GM19463 (cell line): ENCODE results near the gene TBC1D5.
"Not testable (repeated sequence)": the region's sequence is repeated elsewhere in the genome, so short reads cannot be mapped to it uniquely, and the experiment has no call there.

Experiments
- ATAC-seq: cut with Tn5 transposase; IDR thresholded peaks from one replicate; pipeline ENCODE4 v1.9.1; 2021; ENCODE audit warnings: mild to moderate bottlenecking, moderate library complexity; ENCODE audit not compliant: unreplicated experiment

Gene TBC1D5

DNA sequence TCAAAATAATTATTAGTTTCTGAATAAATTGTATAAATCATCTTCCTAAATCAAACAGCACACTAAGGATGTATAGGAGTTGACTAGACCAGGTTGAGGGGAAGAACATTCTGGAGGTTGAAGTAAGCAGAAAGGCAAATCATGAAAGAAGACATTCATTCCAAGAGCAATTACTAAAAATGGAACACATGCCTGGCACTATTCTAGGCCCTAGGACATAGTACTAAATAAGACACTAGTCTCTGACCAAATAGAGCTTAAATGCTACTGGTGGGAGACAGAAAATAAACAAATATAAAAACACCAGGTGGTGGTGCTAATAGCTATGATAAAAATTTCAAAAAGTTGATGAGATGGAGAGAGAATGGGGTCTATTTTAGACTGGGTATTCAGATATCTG is 190.1 kb downstream of the TBC1D5 start:
- no peak for ATAC-seq

DNA sequence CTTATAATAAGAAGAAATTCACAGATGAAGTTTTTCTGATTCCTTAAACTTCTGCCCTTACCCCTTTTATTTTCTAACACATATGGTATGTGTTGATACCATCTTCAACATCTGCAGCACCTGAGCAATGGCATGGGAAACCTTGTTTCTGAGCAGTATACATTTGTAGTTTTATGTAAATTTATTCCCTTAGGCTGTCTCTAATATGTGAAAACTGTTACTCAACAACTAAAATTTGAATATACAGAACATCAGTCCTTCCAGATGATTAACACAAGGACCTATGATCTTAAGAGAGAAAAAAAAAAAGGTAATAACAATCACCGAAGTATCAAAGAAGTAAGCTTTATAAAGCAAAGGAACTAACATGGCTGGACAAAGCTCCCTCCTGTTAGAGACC is 190.5 kb downstream of the TBC1D5 start:
- no peak for ATAC-seq

DNA sequence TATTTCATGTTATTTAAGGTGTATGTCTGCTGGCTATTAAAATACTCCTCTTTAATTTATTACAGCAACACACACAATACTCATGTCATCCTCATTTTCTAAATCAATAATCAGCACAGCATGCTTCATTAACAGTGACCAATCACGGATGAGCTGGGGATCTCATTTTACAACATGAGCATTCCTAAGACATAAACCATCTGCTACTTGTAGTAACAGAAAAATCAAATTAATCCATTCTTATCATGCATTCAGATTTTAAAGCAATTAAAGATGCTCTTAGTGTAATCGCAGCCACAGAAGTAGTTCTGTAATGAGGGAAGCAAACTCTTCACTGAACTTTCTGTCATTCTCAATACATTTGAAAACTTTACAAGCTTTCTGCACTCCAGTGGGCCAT is 191.1 kb downstream of the TBC1D5 start:
- ATAC-seq, result no peak

DNA sequence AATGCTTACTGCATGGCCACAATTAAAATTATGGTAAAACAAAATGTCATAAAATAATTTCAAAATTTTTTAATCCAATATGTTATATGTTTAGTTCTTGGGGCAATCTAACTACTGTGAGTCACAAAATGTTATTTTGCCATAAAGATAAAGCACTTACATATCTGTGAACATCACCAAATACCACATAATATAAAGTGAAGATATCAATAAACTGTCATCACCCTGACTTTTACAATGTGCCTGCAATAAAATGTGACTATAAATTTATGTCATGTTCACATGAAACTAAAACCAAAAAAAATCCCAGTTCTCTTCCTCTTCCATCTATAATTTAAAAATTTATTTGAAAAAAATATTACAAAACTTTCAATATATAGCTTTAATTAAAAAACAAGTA is 191.8 kb downstream of the TBC1D5 start:
- ATAC-seq, result no peak

DNA sequence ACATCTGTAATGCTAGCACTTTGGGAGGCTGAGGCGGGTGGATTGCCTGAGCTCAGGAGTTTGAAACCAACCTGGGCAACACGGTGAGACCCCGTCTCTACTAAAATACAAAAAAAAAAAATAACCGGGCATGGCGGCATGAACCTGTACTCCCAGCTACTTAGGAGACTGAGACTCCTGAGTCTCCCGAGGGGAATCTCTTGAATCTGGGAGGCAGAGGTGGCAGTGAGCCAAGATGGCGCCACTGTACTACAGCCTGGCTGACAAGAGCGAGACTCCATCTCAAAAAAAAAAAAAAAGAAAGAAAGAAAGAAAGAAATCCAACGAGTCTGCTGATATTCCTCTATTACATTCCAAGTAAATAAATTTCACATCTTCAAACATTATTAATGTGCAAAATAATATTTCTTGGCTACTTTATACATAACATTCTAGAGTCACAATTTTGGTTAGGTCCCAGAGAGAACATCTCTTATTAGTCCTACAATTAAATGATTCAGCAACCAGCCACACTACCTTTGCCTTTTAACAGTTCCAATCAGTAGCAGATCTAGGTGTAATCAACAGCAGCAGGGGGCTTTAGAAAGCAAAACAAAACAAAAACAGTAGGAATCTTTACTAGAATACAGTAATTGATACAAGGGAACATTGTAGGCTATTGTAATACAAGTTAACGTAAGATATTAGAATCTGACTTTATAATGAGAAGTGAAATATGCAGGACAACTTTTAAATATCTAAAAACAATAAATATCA is 195.8 kb downstream of the TBC1D5 start:
- ATAC-seq, result no peak

DNA sequence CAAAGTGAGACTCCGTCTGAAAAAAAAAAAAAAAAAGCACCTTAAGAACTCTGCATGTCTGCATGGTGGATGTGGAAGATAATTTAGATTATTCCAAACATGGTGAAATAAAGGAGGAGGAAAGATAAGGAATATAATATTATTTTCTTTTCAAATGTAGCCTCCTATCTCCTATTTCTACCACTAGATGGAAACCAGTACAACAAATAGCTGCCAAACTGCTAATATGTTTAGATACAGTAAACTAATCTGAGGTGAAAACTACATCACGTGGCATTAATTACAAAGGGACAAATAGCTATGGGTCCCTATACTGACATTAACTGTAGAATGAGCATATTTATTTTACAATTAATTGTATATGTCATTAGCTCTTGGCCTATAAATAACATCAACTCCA is 197.8 kb downstream of the TBC1D5 start:
- ATAC-seq, result no peak

DNA sequence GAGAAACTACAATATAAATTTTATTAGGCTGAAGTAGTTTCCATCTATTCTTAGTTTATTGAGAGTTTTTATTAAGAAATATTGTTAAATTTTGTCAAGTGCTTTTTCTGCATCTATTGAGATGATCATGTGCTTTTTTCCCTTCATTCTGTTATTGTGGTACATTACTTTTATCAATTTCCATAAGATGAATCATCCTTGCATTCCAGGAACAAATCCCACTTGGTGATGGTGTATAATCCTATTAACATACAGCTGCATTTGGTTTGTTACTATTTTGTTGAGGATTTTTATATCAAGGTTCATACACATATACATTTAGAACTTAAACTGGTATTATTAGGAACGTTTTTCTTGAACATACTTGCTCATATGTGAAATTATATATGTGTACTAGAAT is 199.8 kb downstream of the TBC1D5 start:
- ATAC-seq, result no peak

DNA sequence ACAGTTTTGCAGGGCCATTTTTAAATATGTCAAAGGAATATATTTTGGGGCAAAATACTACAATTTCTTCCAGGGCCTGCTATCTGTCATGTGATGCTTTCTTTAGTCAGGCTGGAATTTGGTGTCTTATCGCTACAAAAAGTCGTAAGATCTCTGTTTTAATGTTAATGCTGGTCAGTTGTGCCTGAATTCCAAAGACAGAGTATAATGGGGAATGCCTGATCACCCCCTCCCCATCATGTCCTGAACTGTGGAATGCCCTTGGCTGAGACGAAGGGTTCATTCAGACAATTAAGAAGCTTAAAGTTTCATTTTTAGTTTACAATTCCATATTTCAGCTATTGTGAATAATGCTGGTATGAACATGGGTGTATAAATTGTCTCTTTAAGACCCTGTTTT is 203.0 kb downstream of the TBC1D5 start:
- ATAC-seq, result no peak

DNA sequence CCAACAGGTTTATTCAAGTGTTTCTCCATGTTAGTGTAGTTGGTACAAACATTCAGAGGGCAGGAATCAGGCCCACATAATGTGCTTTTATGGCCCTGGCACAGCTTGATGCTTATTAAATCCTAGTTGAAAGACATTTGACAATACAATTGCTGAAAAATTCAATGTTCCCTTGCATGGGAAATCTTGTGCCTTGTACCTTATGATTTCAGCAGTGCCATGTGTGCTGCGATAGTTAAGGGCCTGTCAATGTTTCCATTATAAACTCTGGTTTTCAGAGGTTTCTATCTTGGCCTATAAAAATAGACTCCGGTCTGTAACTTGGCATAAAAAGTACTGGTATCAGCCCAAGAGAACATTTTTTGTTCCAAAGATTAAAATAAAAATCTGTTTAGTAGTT is 207.2 kb downstream of the TBC1D5 start:
- no peak for ATAC-seq

DNA sequence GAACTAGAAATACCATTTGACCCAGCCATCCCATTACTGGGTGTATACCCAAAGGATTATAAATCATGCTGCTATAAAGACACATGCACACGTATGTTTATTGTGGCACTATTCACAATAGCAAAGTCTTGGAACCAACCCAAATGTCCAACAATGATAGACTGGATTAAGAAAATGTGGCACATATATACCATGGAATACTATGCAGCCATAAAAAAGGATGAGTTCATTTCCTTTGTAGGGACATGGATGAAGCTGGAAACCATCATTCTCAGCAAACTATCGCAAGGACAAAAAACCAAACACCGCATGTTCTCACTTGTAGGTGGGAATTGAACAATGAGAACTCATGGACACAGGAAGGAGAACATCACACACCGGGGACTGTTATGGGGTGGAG is 210.0 kb downstream of the TBC1D5 start:
- ATAC-seq, result not testable (repeated sequence)

DNA sequence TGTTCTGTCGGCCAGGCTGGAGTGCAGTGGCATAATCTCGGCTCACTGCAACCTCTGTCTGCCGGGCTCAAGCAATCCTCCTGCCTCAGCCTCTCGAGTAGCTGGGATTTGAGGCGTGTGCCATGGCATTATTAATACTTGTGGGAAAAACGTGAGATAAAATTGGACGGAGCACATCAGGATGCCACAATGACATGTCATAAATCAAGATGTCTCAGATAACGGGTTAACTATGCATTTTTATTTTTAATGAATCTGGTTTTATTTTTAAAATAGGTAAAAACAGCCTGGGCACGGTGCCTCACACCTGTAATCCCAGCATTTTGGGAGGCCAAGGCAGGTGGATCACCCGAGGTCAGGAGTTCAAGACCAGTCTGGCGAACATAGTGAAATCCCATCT is 212.8 kb downstream of the TBC1D5 start:
- ATAC-seq, result no peak

DNA sequence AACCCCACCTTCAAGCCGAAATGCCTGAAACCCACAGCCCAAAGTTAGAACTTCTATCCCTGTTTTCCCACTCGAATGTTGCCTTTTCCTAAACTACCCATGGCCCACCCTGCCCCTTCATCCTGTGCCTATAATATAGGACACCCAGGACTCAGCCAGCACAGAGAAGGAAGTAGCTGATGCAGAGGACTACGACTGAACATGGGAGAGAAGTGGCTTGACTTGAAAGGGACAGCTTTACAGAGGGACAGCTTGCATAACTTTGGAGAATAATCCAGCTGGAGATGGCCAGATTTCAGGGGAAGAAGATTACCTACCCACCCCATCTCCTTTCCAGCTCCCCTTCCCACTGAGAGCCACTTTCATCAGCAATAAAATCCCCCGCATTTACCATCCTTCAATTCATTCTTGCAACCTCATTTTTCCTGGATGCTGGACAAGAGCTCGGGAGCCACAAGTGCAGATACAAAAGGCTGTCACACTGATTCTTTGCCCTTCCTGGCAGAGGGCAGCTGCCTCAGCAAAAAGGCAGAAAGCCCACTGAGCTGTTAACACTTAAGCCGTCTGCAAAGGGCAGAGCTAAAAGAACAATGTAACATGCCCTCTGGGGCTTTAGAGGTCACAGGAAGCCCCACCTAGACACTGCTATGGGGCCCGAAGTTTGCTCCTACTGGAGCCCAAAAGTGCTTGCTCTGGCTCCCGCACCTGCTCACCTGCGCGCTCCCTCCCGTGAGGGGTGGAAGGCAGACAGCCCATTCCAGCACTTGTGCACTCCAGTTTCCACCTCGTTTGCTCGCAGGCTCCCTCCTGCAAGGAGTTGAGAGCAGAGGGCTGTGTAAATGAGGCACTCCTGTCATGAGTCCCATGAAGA is 224.0 kb downstream of the TBC1D5 start:
- no peak for ATAC-seq

DNA sequence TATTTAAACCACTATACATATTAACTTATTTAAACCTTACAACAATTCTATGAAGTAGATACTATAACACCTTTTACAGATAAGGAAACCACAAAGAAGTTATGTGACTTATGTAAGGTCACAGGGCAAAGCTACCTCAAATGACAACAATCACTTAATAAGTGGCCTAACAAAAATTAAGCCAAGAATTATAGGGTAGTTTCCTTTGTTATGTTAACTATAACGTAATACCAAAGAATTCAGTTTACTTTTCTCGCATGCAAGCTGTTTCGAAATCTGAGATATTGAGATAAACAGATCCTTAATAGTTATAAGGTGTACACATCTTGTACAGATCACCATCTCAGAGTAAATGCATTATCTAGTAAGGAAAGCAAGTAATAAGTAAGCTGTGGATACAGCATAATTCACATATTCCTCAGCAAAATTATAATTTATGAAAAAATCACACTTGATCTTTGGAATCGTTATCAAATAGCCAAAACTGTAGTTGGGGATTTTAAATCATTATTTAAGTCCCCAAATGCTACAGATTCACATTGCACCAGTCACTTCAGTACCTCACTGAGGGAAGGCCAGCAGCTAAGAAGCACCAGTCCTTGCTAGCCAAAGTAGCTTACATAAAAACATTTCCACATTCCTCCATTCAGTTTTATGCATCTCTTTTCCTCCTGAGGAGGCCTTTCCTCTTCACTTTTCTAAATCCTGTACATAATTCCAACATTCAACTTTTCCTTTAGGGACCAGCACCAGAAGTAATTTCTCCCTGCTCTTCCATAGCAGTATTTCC is 226.8 kb downstream of the TBC1D5 start:
- no peak for ATAC-seq

DNA sequence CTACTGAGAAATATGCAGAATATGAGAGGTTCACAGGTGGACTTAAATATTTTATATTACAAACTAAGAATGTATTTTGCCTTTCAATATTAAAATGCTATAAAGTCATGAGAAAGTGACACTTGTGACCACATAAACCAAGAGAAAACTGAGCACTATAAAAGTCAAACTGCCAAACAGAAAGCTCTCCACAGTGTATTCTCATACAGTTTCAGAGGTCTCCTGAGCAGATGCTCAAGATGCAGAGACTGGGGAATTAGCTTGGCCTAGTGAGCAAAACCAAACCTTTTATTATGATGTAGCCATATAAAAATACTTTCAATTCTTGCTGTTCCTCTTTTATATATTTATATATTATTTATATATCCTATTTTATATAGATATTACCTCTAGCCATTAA is 227.8 kb downstream of the TBC1D5 start:
- ATAC-seq, result no peak

DNA sequence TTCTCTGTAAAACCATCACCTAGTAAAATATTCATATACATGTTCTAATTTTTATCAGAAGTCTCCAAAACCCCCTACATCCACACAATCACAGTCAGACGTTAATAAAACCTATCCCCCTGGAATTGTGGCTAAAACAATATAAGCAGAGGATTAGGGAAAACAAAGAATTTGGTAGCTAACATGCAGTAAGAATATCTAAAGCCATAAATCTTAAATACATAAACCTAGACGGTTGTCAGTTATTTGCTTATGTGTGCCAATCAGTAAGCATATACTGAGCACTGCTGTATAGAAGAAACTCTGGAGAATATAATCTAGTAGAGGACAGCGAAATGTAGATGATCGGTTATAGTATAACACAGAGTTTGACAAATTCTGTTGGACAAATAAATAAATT is 232.2 kb downstream of the TBC1D5 start:
- ATAC-seq, result no peak

DNA sequence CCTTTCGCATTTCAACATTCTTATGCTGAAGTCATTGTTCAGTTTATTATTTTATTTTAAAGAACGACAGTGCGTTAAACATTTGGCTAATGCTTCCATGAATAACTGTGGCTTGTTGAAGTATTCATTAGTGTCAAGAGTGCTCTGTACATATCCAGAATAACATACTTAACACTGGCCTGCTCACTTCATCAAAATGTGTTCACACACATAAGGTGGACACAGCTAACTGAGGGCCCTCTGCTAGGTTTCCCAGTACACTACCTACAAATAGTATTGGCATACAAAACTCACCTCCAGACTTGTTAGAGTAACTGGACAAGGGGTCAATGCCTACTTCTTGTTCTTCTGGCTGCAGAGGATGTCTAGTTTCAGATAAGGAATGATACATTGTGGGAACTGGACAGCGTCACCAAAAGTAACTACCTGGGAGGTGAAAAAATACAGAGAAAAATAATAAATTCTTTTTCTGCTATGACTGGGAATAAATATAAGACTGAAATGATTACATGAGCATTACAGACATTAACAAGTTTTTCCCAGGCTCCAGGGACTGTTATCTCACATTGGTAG is 234.2 kb downstream of the TBC1D5 start:
- no peak for ATAC-seq

DNA sequence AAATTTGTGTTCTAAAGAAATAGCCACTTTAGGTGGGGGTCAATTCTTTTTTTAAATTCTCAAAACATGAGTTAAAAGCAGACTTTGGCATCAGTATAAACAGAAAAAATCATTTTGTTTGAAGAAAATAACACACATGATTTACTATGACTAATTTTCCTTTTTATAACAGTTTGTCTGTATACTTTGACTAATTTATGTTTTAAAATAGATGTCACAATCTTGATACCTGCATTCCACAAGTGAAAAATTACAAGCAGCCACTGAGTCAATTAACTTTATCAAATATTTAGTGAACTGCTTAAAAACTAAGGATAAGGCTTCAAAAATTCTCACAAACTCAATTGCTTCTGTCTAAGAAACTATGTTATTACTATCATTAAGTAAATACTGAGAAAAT is 235.0 kb downstream of the TBC1D5 start:
- ATAC-seq, result no peak

DNA sequence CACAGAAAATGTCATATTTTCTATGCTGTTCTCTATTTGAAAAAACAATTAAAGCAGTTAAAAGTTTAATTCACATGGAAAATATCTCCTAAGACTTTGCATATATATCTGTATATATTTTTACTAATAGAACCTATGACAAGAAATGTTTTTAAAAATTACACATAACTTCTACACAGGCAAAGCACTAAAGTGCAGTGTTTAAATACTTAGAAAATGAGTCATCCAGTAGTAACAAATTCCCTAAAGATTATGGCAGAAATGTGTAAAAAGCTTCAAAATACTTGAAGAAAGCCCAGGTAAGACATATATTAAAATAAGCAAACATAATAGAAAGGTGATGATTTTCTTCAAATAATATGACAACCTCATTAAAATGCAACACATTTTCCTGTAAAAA is 236.6 kb downstream of the TBC1D5 start:
- ATAC-seq, result no peak

DNA sequence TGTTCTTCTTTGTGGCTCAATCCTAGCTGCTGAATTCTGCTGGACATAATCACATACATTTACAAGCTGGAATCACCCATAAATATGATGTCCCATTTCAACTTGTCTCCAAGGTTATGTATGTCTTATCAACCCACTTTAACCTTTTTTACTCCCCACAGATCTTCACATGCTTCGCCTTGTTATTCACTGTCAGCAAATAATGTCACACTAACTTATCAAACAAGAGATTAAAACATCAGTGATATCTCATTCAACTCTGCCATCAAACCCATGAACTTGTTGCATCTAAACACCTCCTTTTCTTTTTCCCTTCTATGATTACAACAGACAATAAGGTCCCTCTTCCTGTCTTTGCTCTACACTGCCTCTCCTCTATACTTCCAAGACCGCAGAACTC is 240.7 kb downstream of the TBC1D5 start:
- no peak for ATAC-seq

DNA sequence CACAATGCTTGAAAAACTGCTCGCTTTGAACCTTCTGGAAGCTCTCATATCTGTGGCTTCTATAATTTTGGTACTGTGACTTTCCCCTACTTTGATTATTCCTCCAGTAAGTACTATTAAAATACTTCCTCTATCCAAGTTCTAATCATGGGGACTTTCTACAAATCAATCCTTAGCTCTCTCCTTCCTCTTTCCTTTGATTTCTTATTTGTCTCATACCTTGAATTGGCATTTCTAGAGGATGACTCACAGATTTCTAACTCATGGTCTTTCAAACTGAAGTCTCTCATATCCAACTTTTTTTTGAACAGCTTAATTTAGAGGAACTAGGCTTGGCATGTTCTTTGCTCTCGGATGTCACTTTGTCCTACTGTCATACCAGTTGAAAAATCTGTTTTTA is 241.8 kb downstream of the TBC1D5 start:
- ATAC-seq, result no peak

DNA sequence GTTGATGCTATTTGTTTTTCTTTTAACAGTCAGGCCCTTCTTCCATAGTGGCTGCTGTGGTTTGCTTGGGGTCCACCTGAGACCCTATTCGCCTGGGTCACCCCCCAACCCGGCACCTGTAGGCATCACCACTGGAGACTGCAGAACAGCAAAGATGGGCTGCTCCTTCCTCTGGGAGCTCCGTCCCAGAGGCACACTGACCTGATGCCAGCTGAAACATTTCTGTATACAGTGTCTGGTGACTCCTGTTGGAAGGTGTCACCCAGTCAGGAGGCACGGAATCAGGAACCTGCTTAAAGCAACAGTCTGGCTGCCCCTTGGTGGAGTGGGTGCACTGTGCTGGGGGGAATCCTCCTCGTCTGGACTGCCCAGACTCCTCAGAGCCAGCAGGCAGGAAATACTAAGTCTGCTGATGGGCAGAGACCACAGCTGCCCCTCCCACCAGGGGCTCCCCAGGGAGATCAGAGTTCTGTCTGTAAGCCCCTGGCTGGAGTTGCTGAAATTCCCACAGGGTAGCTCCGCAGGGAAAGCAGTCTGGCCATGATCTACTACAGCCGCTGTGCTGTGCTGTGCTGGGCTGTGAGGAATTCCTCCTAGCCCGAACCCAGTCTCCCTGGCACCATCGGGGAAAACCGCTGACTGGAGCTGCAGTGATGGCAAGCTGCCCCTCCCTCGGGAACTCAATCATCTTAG is 248.2 kb downstream of the TBC1D5 start:
- no peak for ATAC-seq
